SK-N-SH (cell line): ENCODE measurements around the gene PODXL. TPM values are rescaled to one million over a fixed set of nuclear protein-coding genes. Genes with fewer than 3 reads are reported as not detected.

Experiments used
- CTCF ChIA-PET: fragments of 300-600, 350-600 bp; formaldehyde crosslinking; extraction: SDS; loops from one replicate; lab custom pipeline; 2021; lab: Yijun Ruan, JAX
- POLR2A ChIA-PET: fragments of 350-600 bp; sonication (Branson Sonifier 250); formaldehyde crosslinking; extraction: SDS; loops from one replicate; lab custom pipeline; 2020; ENCODE audit warnings: antibody characterized with exemption, inconsistent platforms; lab: Yijun Ruan, JAX
- DNase-seq: peaks from one replicate; pipeline ENCODE4 v3.0.0; 2012
- H2AFZ ChIP-seq: fragments of 200-600 bp; sonication (generic); 2 replicates; pipeline ENCODE4 v1.8.1; 2016; ENCODE audit warnings: antibody characterized with exemption, mild to moderate bottlenecking, low read depth
- H3F3A ChIP-seq: fragments of 200-600 bp; sonication (generic); replicated peaks from 2 replicates; pipeline ENCODE3; 2016; ENCODE audit warnings: antibody characterized with exemption, mild to moderate bottlenecking; ENCODE audit not compliant: insufficient read depth
- H3K27ac ChIP-seq, 2 experiments: fragments of 200-500 bp in 1 of 2; fragments of 200-600 bp in 1 of 2; sonication (Bioruptor generic) in 1 of 2; sonication (generic), shearing (Covaris generic) in 1 of 2; 2 replicates each; pipeline versions ENCODE4 v1.5.1 to v1.6.1; 2014 to 2016; ENCODE audit warnings: low read depth in 2 of 2, inconsistent platforms in 1 of 2, low read length in 1 of 2, mild to moderate bottlenecking in 1 of 2, mixed read lengths in 1 of 2
- H3K27me3 ChIP-seq: fragments of 200-600 bp; sonication (generic), shearing (Covaris generic); 2 replicates; pipeline ENCODE4 v1.6.1; 2016; ENCODE audit warnings: mixed run types; ENCODE audit not compliant: insufficient read depth
- H3K36me3 ChIP-seq, 2 experiments: fragments of 200-500 bp in 1 of 2; fragments of 200-600 bp in 1 of 2; sonication (Bioruptor generic) in 1 of 2; sonication (generic) in 1 of 2; replicated peaks in 1 of 2; 2 replicates each; pipeline versions ENCODE3 to v1.5.1; 2014 to 2016; ENCODE audit warnings: low read length in 1 of 2, mild to moderate bottlenecking in 1 of 2; ENCODE audit not compliant: insufficient read depth in 2 of 2, control insufficient read depth in 1 of 2
- H3K4me1 ChIP-seq, 2 experiments: fragments of 200-500 bp in 1 of 2; fragments of 200-600 bp in 1 of 2; sonication (Bioruptor generic) in 1 of 2; sonication (generic), shearing (Covaris generic) in 1 of 2; 2 replicates each; pipeline versions ENCODE4 v1.5.1 to v1.6.1; 2014 to 2016; ENCODE audit warnings: low read depth in 1 of 2, low read length in 1 of 2, mixed run types in 1 of 2; ENCODE audit not compliant: insufficient read depth in 2 of 2, control insufficient read depth in 1 of 2
- H3K4me2 ChIP-seq: fragments of 200-600 bp; sonication (generic), shearing (Covaris generic); 2 replicates; pipeline ENCODE4 v1.6.1; 2017; ENCODE audit warnings: mixed run types
- H3K4me3 ChIP-seq, 2 experiments: fragments of 200-500 bp in 1 of 2; fragments of 200-600 bp in 1 of 2; sonication (Bioruptor generic) in 1 of 2; sonication (generic), shearing (Covaris generic) in 1 of 2; 2 replicates each; pipeline versions ENCODE4 v1.5.1 to v1.8.1; 2014 to 2016; ENCODE audit warnings: low read depth in 2 of 2, inconsistent platforms in 1 of 2, low read length in 1 of 2, mild to moderate bottlenecking in 1 of 2, mixed read lengths in 1 of 2, moderate library complexity in 1 of 2
- H3K79me2 ChIP-seq: fragments of 200-600 bp; sonication (generic); 2 replicates; pipeline ENCODE4 v1.8.1; 2017; ENCODE audit warnings: mild to moderate bottlenecking; ENCODE audit not compliant: insufficient read depth
- H3K9ac ChIP-seq: fragments of 200-600 bp; sonication (generic); 2 replicates; pipeline ENCODE4 v1.6.1; 2017; ENCODE audit warnings: mixed run types
- H3K9me2 ChIP-seq: fragments of 200-600 bp; sonication (generic); 2 replicates; pipeline ENCODE4 v1.6.1; 2017; ENCODE audit warnings: mixed run types
- H3K9me3 ChIP-seq: fragments of 200-600 bp; sonication (generic); 2 replicates; pipeline ENCODE4 v1.6.1; 2017; ENCODE audit warnings: mixed run types, mild to moderate bottlenecking, moderate library complexity
- H4K20me1 ChIP-seq: fragments of 200-600 bp; sonication (generic); 2 replicates; pipeline ENCODE4 v1.6.1; 2017; ENCODE audit warnings: mild to moderate bottlenecking, mixed run types; ENCODE audit not compliant: insufficient read depth
- ELF1 ChIP-seq: IDR thresholded peaks from 2 replicates; pipeline ENCODE4 v1.4.0; 2012
- GATA2 ChIP-seq: sonication (generic); formaldehyde crosslinking; IDR thresholded peaks from 2 replicates; pipeline ENCODE4 v1.5.0; 2020; ENCODE audit warnings: mild to moderate bottlenecking, missing genetic modification reagents
- JUND ChIP-seq: IDR thresholded peaks from 2 replicates; pipeline ENCODE4 v1.4.0; 2012
- PBX3 ChIP-seq: IDR thresholded peaks from 2 replicates; pipeline ENCODE4; 2012
- REST ChIP-seq: IDR thresholded peaks from 2 replicates; pipeline ENCODE4 v1.6.1; 2012; ENCODE audit warnings: mild to moderate bottlenecking, low read depth, low read length, moderate library complexity
- RXRA ChIP-seq: IDR thresholded peaks from 2 replicates; pipeline ENCODE4 v1.4.0; 2012; ENCODE audit warnings: low read depth, mild to moderate bottlenecking, borderline replicate concordance
- TCF12 ChIP-seq: IDR thresholded peaks from 2 replicates; pipeline ENCODE4 v1.4.0; 2012
- TEAD4 ChIP-seq: IDR thresholded peaks from 2 replicates; pipeline ENCODE4 v1.4.0; 2012; ENCODE audit warnings: mild to moderate bottlenecking, borderline replicate concordance; ENCODE audit not compliant: insufficient read depth
- YY1 ChIP-seq: IDR thresholded peaks from 2 replicates; pipeline ENCODE4 v1.4.0; 2012; ENCODE audit warnings: low read depth, mild to moderate bottlenecking
- whole genome bisulfite sequencing: methylation state at CpG from one replicate; pipeline ENCODE4 v1.1.6; 2017; ENCODE audit warnings: low lambda C conversion rate; 5-methylcytosine and 5-hydroxymethylcytosine counted together
- polyA plus RNA-seq, 3 experiments: library from polyadenylated mRNA; depleted of rRNA; stranded (reverse); fragments of >200 nt; gene quantifications; 2 replicates each; pipeline ENCODE4 v1.2.3, GENCODE V29; 2012

Gene PODXL
- polyA plus RNA-seq, 1 of the 3 experiments (the other 2 are of a cell fraction): 76.1 TPM

GRCh38 chr7:131563918-131564317 is 7.5 kb upstream of the PODXL start:
- 79% methylated on average over 5 of the region's 5 CpGs for WGBS
- TF ChIP-seq REST: peak; percentile 86
- TF ChIP-seq RXRA: no peak
- TF ChIP-seq, all 33 proteins: peak for 1
- no peaks in the 10 kb centered on the region for H3K9me3 ChIP-seq
- no peak overlapping the region for H3K4me2 ChIP-seq
- no peaks in the 10 kb centered on the region for H4K20me1 ChIP-seq
- peaks cover under 1% of the 10 kb centered on the region for H3F3A ChIP-seq
- no peaks in the 10 kb centered on the region for H3K4me1 ChIP-seq
- no peaks in the 10 kb centered on the region for H3K79me2 ChIP-seq
- no peak for DNase-seq
- H3K27me3 ChIP-seq: no peaks in the 10 kb centered on the region
- CTCF ChIA-PET: interaction anchor here (1.5 to 2.1 kb wide), 3 partner anchors 18 to 91 kb away, joined by 4 to 10 read pairs (median 5); no protein-coding TSS in a partner anchor
- H3K9ac ChIP-seq: no peak overlapping the region
- no peak overlapping the region for H2AFZ ChIP-seq
- H3K9me2 ChIP-seq: no peaks in the 10 kb centered on the region
- H3K27ac ChIP-seq: no peak overlapping the region
- H3K36me3 ChIP-seq: no peaks in the 10 kb centered on the region
- no peak overlapping the region for H3K4me3 ChIP-seq
- POLR2A ChIA-PET: no interaction called here

DNA sequence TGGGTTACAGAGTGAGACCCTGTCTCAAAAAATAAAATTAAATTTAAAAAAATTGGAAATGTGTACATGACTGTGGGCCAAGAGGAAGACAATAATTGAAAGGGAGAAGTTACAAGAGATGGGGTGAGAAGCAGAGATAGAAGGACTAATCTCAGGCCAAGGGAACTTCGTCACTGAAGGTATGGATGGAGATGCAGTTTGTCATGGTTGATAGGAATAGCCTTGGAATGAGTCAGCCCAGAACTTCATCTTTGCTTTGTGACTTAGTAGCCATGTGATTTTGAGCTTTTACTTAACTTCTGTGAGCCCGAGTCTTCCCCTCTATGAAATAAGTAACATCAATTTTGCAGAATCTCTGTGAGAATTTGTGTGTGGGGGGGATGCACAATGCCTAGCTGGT is 6.5 kb upstream of the PODXL start:
- H3K9me3 ChIP-seq: no peaks in the 10 kb centered on the region
- no peaks in the 10 kb centered on the region for H3K36me3 ChIP-seq
- no peak for DNase-seq
- H3K4me2 ChIP-seq: no peak overlapping the region
- peaks cover 0 to 3% of the 10 kb centered on the region in 2 experiments; a peak in 1 of 4 replicates for H3K4me1 ChIP-seq
- no peak overlapping the region for H3K4me3 ChIP-seq
- no peak overlapping the region; the same call in 1 of the 2 replicates for H2AFZ ChIP-seq
- no peaks in the 10 kb centered on the region for H3K9me2 ChIP-seq
- CTCF ChIA-PET: interaction anchor here (1.0 to 2.1 kb wide), 5 partner anchors 17 to 92 kb away, joined by 3 to 10 read pairs (median 4); no protein-coding TSS in a partner anchor
- POLR2A ChIA-PET: no interaction called here
- no peak overlapping the region for H3K9ac ChIP-seq
- 52% methylated on average over 2 of the region's 2 CpGs for WGBS
- H4K20me1 ChIP-seq: no peaks in the 10 kb centered on the region
- H3K27me3 ChIP-seq: no peaks in the 10 kb centered on the region
- H3K27ac ChIP-seq: no peak overlapping the region
- peaks cover 9% of the 10 kb centered on the region for H3F3A ChIP-seq
- no peaks in the 10 kb centered on the region for H3K79me2 ChIP-seq
- TF ChIP-seq GATA2 (CRISPR knock-in tag) (no peak), PBX3 (0 out of 2 replicates have a peak, but pooled peaks have one; percentile 21), YY1 (no peak), ELF1 (no peak), JUND (no peak), TEAD4 (no peak), TCF12 (no peak)
